K562 (cell line): ENCODE data around the gene RABL6. TPM values are rescaled to one million over a fixed set of nuclear protein-coding genes. Genes with fewer than 3 reads are reported as not detected.
A peak's percentile ranks its signal among the peaks of the same experiment; 100 is the strongest.

ENCODE experiments used
- BCOR ChIP-seq: fragments of 450-650 bp; IDR thresholded peaks from 2 replicates; pipeline ENCODE4 v1.6.1; 2016
- EP400 ChIP-seq: fragments of 450-650 bp; IDR thresholded peaks from 2 replicates; pipeline ENCODE4 v1.6.1; 2017; ENCODE audit warnings: antibody characterized with exemption, mild to moderate bottlenecking, moderate library complexity
- ETV5 ChIP-seq: sonication (generic); formaldehyde crosslinking; IDR thresholded peaks from 2 replicates; pipeline ENCODE4 v1.4.0; 2020; ENCODE audit warnings: low read depth, mild to moderate bottlenecking, missing genetic modification reagents
- GMEB1 ChIP-seq: fragments of 250-450 bp; sonication (Bioruptor Pico); IDR thresholded peaks from 2 replicates; pipeline ENCODE4 v1.4.0; 2020; ENCODE audit warnings: mild to moderate bottlenecking
- KDM4B ChIP-seq, 2 experiments: fragments of 450-650 bp in 1 of 2; sonication (generic) in 1 of 2; IDR thresholded peaks; 2 replicates each; pipeline ENCODE4 v1.6.1; 2016 to 2017; ENCODE audit warnings: borderline replicate concordance in 2 of 2, antibody characterized with exemption in 1 of 2, low read depth in 1 of 2, mild to moderate bottlenecking in 1 of 2
- LARP7 ChIP-seq: fragments of 450-650 bp; IDR thresholded peaks from 2 replicates; pipeline ENCODE4 v1.6.1; 2016
- MAZ ChIP-seq, 2 experiments: fragments of 450-650 bp in 1 of 2; sonication (generic) in 1 of 2; formaldehyde crosslinking; IDR thresholded peaks in 1 of 2; conservative IDR thresholded peaks in 1 of 2; 2 replicates each; pipeline versions ENCODE4 v1.4.0 to v1.5.0; 2020; ENCODE audit warnings: mild to moderate bottlenecking in 1 of 2, missing genetic modification reagents in 1 of 2
- NRF1 ChIP-seq, 2 experiments: fragments of 450-650 bp; IDR thresholded peaks in 1 of 2; conservative IDR thresholded peaks in 1 of 2; 2 replicates each; pipeline ENCODE4 v1.6.1; 2014; ENCODE audit warnings: mild to moderate bottlenecking in 2 of 2
- TAF15 ChIP-seq: fragments of 200-400 bp; formaldehyde crosslinking; IDR thresholded peaks from 2 replicates; pipeline ENCODE4 v1.6.1; 2017; ENCODE audit warnings: mild to moderate bottlenecking, low read depth, low read length, moderate library complexity
- TCF3 ChIP-seq: sonication (generic); formaldehyde crosslinking; IDR thresholded peaks from 2 replicates; pipeline ENCODE4 v1.4.0; 2020; ENCODE audit warnings: mild to moderate bottlenecking, missing genetic modification reagents
- ZNF12 ChIP-seq: sonication (generic); formaldehyde crosslinking; IDR thresholded peaks from 2 replicates; pipeline ENCODE4 v1.4.0; 2020; ENCODE audit warnings: mild to moderate bottlenecking, missing genetic modification reagents
- ZNF445 ChIP-seq: fragments of 250-450 bp; sonication (Bioruptor Pico); IDR thresholded peaks from 2 replicates; pipeline ENCODE4 v1.4.0; 2020; ENCODE audit warnings: low read depth, mild to moderate bottlenecking, moderate library complexity
- ZNF696 ChIP-seq: fragments of 250-450 bp; sonication (Bioruptor Pico); conservative IDR thresholded peaks from 2 replicates; pipeline ENCODE4 v1.4.0; 2020; ENCODE audit warnings: mild to moderate bottlenecking, moderate library complexity
- ZNF740 ChIP-seq, 3 experiments: fragments of 200-800 bp in 1 of 3; sonication (Bioruptor generic) in 1 of 3; sonication (generic) in 1 of 3; formaldehyde crosslinking in 1 of 3; IDR thresholded peaks; 2 replicates each; pipeline versions ENCODE4 v1.6.1 to v1.8.0; 2016 to 2022; ENCODE audit warnings: mild to moderate bottlenecking in 2 of 3, missing compliant biosample characterization in 2 of 3, missing genetic modification characterization in 2 of 3, missing genetic modification reagents in 1 of 3
- polyA plus RNA-seq, 8 experiments: library from polyadenylated mRNA; depleted of rRNA in 4 of 8; stranded (reverse) in 5 of 8; unstranded in 3 of 8; fragments of >200 nt; fragmentation: Nextera tagmentation in 2 of 8; fragmentation: Illumina TruSeq in 1 of 8; extraction: Ambion mirVana in 2 of 8; extraction: Trizol in 1 of 8; gene quantifications; 2 replicates each; pipeline versions ENCODE4 v1.2.1 to v1.2.3, GENCODE V29; 2011 to 2014; ENCODE audit warnings: inconsistent platforms in 1 of 8, missing spikeins in 1 of 8
- total RNA-seq, 7 experiments: library from RNA; depleted of rRNA in 6 of 7; stranded (reverse); fragments of >200 nt in 6 of 7; fragmentation: Illumina TruSeq in 2 of 7; extraction: Trizol in 2 of 7; gene quantifications; 2 replicates each; pipeline versions ENCODE4 v1.2.1 to v1.2.3, GENCODE V29; 2011 to 2021; ENCODE audit warnings: low replicate concordance in 1 of 7
- TF ChIP-seq, protein P1 (sequence below): conservative IDR thresholded peaks from 2 replicates; pipeline ENCODE4 v1.6.1; 2011; ENCODE audit warnings: low read depth, mild to moderate bottlenecking, low read length; ENCODE audit not compliant: control insufficient read depth
- TF ChIP-seq, protein P2 (sequence below): fragments of 450-650 bp; IDR thresholded peaks from 2 replicates; pipeline ENCODE4 v1.6.1; 2017; ENCODE audit warnings: antibody characterized with exemption
- TF ChIP-seq, protein P3 (sequence below): fragments of 250-450 bp; sonication (Bioruptor Pico); IDR thresholded peaks from 2 replicates; pipeline ENCODE4 v1.4.0; 2020; ENCODE audit warnings: borderline replicate concordance

RABL6 gene
- total and polyA plus RNA-seq, 9 of the 15 experiments (the other 6 are each of a cell fraction or from before 2014, with no cell fraction given): 5.6 to 181 (median 84.5) TPM

- TF ChIP-seq ZNF12 (CRISPR knock-in tag) (no peak), TAF15 (no peak), KDM4B (IDR thresholded peaks at IDR 0.05; ENCODE audit: borderline replicate concordance in 2 of 2, low read depth in 1 of 2) (0 out of 4 replicates have a peak, but pooled peaks of 1 of the 2 experiments have one; percentile 51), ETV5 (CRISPR knock-in tag) (no peak; the same call in 1 of the 2 replicates), TCF3 (CRISPR knock-in tag) (no peak), ZNF445 (CRISPR knock-in tag) (no peak), LARP7 (no peak), MAZ (CRISPR knock-in tag; conservative IDR thresholded peaks at IDR 0.05 in 1 of 2, IDR thresholded peaks at IDR 0.05 in 1 of 2) (no peak), BCOR (no peak), ZNF696 (CRISPR knock-in tag) (no peak), NRF1 (conservative IDR thresholded peaks at IDR 0.05 in 1 of 2, IDR thresholded peaks at IDR 0.05 in 1 of 2) (peak; percentile 73 to 77), GMEB1 (CRISPR knock-in tag) (no peak), ZNF740 (CRISPR knock-in tag; IDR thresholded peaks at IDR 0.05) (no peak), ZNF740 (tag; IDR thresholded peaks at IDR 0.05) (no peak), EP400 (peak; percentile 66)
- TF ChIP-seq, protein P1, sequence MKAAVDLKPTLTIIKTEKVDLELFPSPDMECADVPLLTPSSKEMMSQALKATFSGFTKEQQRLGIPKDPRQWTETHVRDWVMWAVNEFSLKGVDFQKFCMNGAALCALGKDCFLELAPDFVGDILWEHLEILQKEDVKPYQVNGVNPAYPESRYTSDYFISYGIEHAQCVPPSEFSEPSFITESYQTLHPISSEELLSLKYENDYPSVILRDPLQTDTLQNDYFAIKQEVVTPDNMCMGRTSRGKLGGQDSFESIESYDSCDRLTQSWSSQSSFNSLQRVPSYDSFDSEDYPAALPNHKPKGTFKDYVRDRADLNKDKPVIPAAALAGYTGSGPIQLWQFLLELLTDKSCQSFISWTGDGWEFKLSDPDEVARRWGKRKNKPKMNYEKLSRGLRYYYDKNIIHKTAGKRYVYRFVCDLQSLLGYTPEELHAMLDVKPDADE: 0 out of 2 replicates have a peak, but pooled peaks have one; percentile 55
- TF ChIP-seq, protein P2, sequence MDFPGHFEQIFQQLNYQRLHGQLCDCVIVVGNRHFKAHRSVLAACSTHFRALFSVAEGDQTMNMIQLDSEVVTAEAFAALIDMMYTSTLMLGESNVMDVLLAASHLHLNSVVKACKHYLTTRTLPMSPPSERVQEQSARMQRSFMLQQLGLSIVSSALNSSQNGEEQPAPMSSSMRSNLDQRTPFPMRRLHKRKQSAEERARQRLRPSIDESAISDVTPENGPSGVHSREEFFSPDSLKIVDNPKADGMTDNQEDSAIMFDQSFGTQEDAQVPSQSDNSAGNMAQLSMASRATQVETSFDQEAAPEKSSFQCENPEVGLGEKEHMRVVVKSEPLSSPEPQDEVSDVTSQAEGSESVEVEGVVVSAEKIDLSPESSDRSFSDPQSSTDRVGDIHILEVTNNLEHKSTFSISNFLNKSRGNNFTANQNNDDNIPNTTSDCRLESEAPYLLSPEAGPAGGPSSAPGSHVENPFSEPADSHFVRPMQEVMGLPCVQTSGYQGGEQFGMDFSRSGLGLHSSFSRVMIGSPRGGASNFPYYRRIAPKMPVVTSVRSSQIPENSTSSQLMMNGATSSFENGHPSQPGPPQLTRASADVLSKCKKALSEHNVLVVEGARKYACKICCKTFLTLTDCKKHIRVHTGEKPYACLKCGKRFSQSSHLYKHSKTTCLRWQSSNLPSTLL: no peak
- TF ChIP-seq, protein P3, sequence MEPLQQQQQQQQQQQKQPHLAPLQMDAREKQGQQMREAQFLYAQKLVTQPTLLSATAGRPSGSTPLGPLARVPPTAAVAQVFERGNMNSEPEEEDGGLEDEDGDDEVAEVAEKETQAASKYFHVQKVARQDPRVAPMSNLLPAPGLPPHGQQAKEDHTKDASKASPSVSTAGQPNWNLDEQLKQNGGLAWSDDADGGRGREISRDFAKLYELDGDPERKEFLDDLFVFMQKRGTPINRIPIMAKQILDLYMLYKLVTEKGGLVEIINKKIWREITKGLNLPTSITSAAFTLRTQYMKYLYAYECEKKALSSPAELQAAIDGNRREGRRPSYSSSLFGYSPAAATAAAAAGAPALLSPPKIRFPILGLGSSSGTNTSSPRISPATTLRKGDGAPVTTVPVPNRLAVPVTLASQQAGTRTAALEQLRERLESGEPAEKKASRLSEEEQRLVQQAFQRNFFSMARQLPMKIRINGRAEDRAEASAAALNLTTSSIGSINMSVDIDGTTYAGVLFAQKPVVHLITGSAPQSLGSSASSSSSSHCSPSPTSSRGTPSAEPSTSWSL (CRISPR knock-in tag): no peak
These were observed 74.6 kb downstream of the RABL6 start (continued) for GRCh38 chr9:136882109-136882946.
